A673 (cell line): ENCODE data around the gene FSTL1. TPM values are rescaled to one million over a fixed set of nuclear protein-coding genes. Genes with fewer than 3 reads are reported as not detected.
A peak's percentile ranks its signal among the peaks of the same experiment; 100 is the strongest.

Experiments used
- BruUV-seq: library from RNA; stranded (reverse); fragments of 400-500 nt; replicated peaks from 2 replicates; lab custom pipeline; 2021; lab: Mats Ljungman, UMichigan
- CTCF ChIA-PET: fragments of 300-600 bp; sonication (Branson Sonifier 250); formaldehyde crosslinking; loops from one replicate; lab custom pipeline; 2022; ENCODE audit warnings: antibody characterized with exemption; lab: Charles Lee
- POLR2A ChIA-PET: fragments of 300-600 bp; sonication (Branson Sonifier 250); formaldehyde crosslinking; loops from one replicate; lab custom pipeline; 2022; ENCODE audit warnings: antibody characterized with exemption; ENCODE audit not compliant: low non-redundant PET; lab: Charles Lee
- DNase-seq: peaks from one replicate; pipeline ENCODE4 v3.0.0-alpha.2; 2015; ENCODE audit warnings: low spot score
- H3K27ac ChIP-seq: fragments of 200-600 bp; sonication (generic); 2 replicates; pipeline ENCODE4 v1.5.1; 2016; ENCODE audit warnings: mixed run types, low read depth, mild to moderate bottlenecking, mixed read lengths, antibody characterized with exemption, low read length; ENCODE audit not compliant: poor library complexity, severe bottlenecking
- H3K27me3 ChIP-seq: fragments of 200-600 bp; sonication (generic); replicated peaks from 2 replicates; pipeline ENCODE4 v1.6.1; 2017; ENCODE audit warnings: mixed run types, low read depth, mild to moderate bottlenecking, mixed read lengths, antibody characterized with exemption, low read length; ENCODE audit not compliant: insufficient read depth, poor library complexity
- H3K36me3 ChIP-seq: fragments of 200-600 bp; sonication (generic); 2 replicates; pipeline ENCODE4 v1.6.1; 2016; ENCODE audit warnings: mixed run types, mild to moderate bottlenecking, mixed read lengths, antibody characterized with exemption, low read length; ENCODE audit not compliant: insufficient read depth, poor library complexity, severe bottlenecking
- H3K4me1 ChIP-seq: fragments of 200-600 bp; sonication (generic); 2 replicates; pipeline ENCODE4 v1.6.1; 2017; ENCODE audit warnings: mixed run types, mild to moderate bottlenecking, mixed read lengths, antibody characterized with exemption, low read length; ENCODE audit not compliant: insufficient read depth, poor library complexity, severe bottlenecking
- H3K4me3 ChIP-seq: fragments of 200-600 bp; sonication (generic); 2 replicates; pipeline ENCODE4 v1.5.1; 2016; ENCODE audit warnings: low read depth, mixed run types, mild to moderate bottlenecking, mixed read lengths, low read length; ENCODE audit not compliant: poor library complexity, severe bottlenecking
- H3K9me3 ChIP-seq: fragments of 200-600 bp; sonication (generic); 2 replicates; pipeline ENCODE4 v1.6.1; 2016; ENCODE audit warnings: mixed run types, low read depth, mild to moderate bottlenecking, mixed read lengths, antibody characterized with exemption, low read length; ENCODE audit not compliant: poor library complexity, severe bottlenecking
- CTCF ChIP-seq: fragments of 300-800, 200-600 bp; sonication (generic); conservative IDR thresholded peaks from 2 replicates; pipeline ENCODE4 v1.5.1; 2017; ENCODE audit warnings: low read depth, mild to moderate bottlenecking, antibody characterized with exemption, low read length, moderate library complexity, mixed read lengths
- EZH2 ChIP-seq: fragments of 200-600 bp; sonication (generic); IDR thresholded peaks from 2 replicates; pipeline ENCODE4 v1.6.1; 2017; ENCODE audit warnings: borderline replicate concordance, low read depth, mild to moderate bottlenecking, mixed read lengths, antibody characterized with exemption, low read length; ENCODE audit not compliant: poor library complexity, severe bottlenecking
- intact Hi-C: fragments of 100-400 bp; cut with micrococcal nuclease; formaldehyde crosslinking; loops from one replicate; pipeline ENCODE4 v1.10.0; 2022; ENCODE audit not compliant: unreplicated experiment
- total RNA-seq: library from RNA; stranded (reverse); gene quantifications from 2 replicates; pipeline ENCODE4 v1.2.3, GENCODE V29; 2021

FSTL1 gene
- total RNA-seq, 1 experiment from 2014 or later = 122 TPM

- Histone ChIP-seq H3K4me1 (peaks cover 24% of the 10 kb centered on the region), H3K27ac (no peak overlapping the region), H3K4me3 (no peak overlapping the region), H3K9me3 (no peaks in the 10 kb centered on the region), H3K36me3 (no peaks in the 10 kb centered on the region), H3K27me3 (no peaks in the 10 kb centered on the region)
- DNase-seq = no peak
- ChIA-PET CTCF (no interaction called here), POLR2A (interaction anchor here (0.5 kb wide), 1 partner anchor 1358 kb away, joined by 3 read pairs; no protein-coding TSS in a partner anchor)
- intact Hi-C loops = no loop called here
- no TSS peak for BruUV-seq
- no peak for TF ChIP-seq CTCF
- no peak for TF ChIP-seq EZH2
Measured at GRCh38 chr3:120437559-120437958, 13.2 kb downstream of the FSTL1 start.

- CTCF ChIA-PET = no interaction called here
- intact Hi-C loops = no loop called here
- no peaks in the 10 kb centered on the region for H3K36me3 ChIP-seq
Measured at GRCh38 chr3:120436523-120437050, 14.2 kb downstream of the FSTL1 start.

GRCh38 chr3:120435621-120436020 is 15.2 kb downstream of the FSTL1 start:
- ChIA-PET POLR2A (no interaction called here), CTCF (no interaction called here)
- TF ChIP-seq EZH2 (no peak), CTCF (no peak)
- no TSS peak for BruUV-seq
- Histone ChIP-seq H3K36me3 (no peaks in the 10 kb centered on the region), H3K9me3 (no peaks in the 10 kb centered on the region), H3K27ac (peak overlapping the region; percentile 43), H3K4me3 (no peak overlapping the region), H3K4me1 (peaks cover 34% of the 10 kb centered on the region), H3K27me3 (no peaks in the 10 kb centered on the region)
- intact Hi-C loops = no loop called here
- DNase-seq = peak; percentile 84

More at GRCh38 chr3:120436523-120437050, 14.2 kb downstream of the FSTL1 start:
- Histone ChIP-seq H3K27me3 (no peaks in the 10 kb centered on the region), H3K4me1 (peaks cover 32% of the 10 kb centered on the region), H3K4me3 (no peak overlapping the region), H3K9me3 (no peaks in the 10 kb centered on the region), H3K27ac (peak overlapping the region; percentile 43)
- TF ChIP-seq EZH2 (no peak), CTCF (no peak)
- no peak for DNase-seq
- POLR2A ChIA-PET = no interaction called here
- BruUV-seq = no TSS peak
